Spleen (tissue), 11 donors: Measurements from ENCODE around the gene DNAJC7. TPM values are rescaled to one million over a fixed set of nuclear protein-coding genes. Genes with fewer than 3 reads are reported as not detected.
"Not testable (repeated sequence)": the region's sequence is repeated elsewhere in the genome, so short reads cannot be mapped to it uniquely, and the experiment has no call there.

Source experiments
- DNase-seq: peaks from one replicate; pipeline ENCODE4 v3.0.0-alpha.2; 2020
- H3K27ac ChIP-seq, 8 donors: fragments of 200-600 bp; sonication (generic) in 7 of 8; 1 replicate in 4 of 8; 2 replicates in 4 of 8; pipeline versions ENCODE4 v1.5.0 to v1.8.0; 2016 to 2021; ENCODE audit warnings: inconsistent platforms in 4 of 8, mild to moderate bottlenecking in 4 of 8, moderate library complexity in 1 of 8
- H3K27me3 ChIP-seq, 7 donors: fragments of 200-600 bp; sonication (generic) in 6 of 7; replicated peaks in 1 of 7; 1 replicate in 4 of 7; 2 replicates in 3 of 7; pipeline versions ENCODE4 v1.5.0 to v1.8.0; 2016 to 2021; ENCODE audit warnings: inconsistent platforms in 3 of 7, mild to moderate bottlenecking in 1 of 7
- H3K36me3 ChIP-seq, 6 donors: fragments of 200-600 bp; sonication (generic) in 5 of 6; 1 replicate in 4 of 6; 2 replicates in 2 of 6; pipeline versions ENCODE4 v1.5.0 to v1.8.0; 2016 to 2021; ENCODE audit warnings: inconsistent platforms in 2 of 6
- H3K4me1 ChIP-seq, 6 donors: fragments of 200-600 bp; sonication (generic) in 5 of 6; 1 replicate in 3 of 6; 2 replicates in 3 of 6; pipeline versions ENCODE4 v1.5.0 to v1.8.0; 2016 to 2021; ENCODE audit warnings: inconsistent platforms in 3 of 6
- H3K4me3 ChIP-seq, 8 donors: fragments of 200-600 bp; sonication (generic) in 7 of 8; 1 replicate in 4 of 8; 2 replicates in 4 of 8; pipeline versions ENCODE4 v1.5.0 to v1.8.0; 2016 to 2021; ENCODE audit warnings: inconsistent platforms in 4 of 8, mild to moderate bottlenecking in 4 of 8, moderate library complexity in 2 of 8
- H3K9me3 ChIP-seq, 8 donors: fragments of 200-600 bp; sonication (generic) in 7 of 8; 1 replicate in 4 of 8; 2 replicates in 4 of 8; pipeline versions ENCODE4 v1.5.0 to v1.8.0; 2016 to 2021; ENCODE audit warnings: inconsistent platforms in 4 of 8
- CTCF ChIP-seq, 11 experiments: fragments of 200-600 bp in 7 of 11; fragments of 450-650 bp in 4 of 11; sonication (generic) in 4 of 11; IDR thresholded peaks in 8 of 11; conservative IDR thresholded peaks in 3 of 11; 1 replicate in 7 of 11; 2 replicates in 4 of 11; pipeline versions ENCODE4 v1.4.0 to v1.8.0; 2016 to 2021; ENCODE audit warnings: antibody characterized with exemption in 11 of 11, inconsistent platforms in 4 of 11, mild to moderate bottlenecking in 1 of 11
- POLR2A ChIP-seq, 3 donors: fragments of 450-650 bp; IDR thresholded peaks; one replicate each; pipeline ENCODE4 v1.5.1; 2017; ENCODE audit warnings: antibody characterized with exemption in 3 of 3, mild to moderate bottlenecking in 1 of 3
- POLR2AphosphoS5 ChIP-seq, 3 donors: sonication (generic); formaldehyde crosslinking; IDR thresholded peaks; one replicate each; pipeline ENCODE4 v1.5.1; 2017; ENCODE audit warnings: antibody characterized with exemption in 3 of 3
- WGBS, 5 donors: extraction: QIAGEN DNeasy Blood & Tissue Kit in 3 of 5; methylation state at CpG; one replicate each; pipeline versions ENCODE4 v1.1.5 to v1.1.7; 2013 to 2018; 5-methylcytosine and 5-hydroxymethylcytosine counted together
- intact Hi-C: fragments of 100-400 bp; cut with DNase I; formaldehyde crosslinking; loops from one replicate; pipeline ENCODE4 v1.15.0; 2023; ENCODE audit warnings: low total_unique reads
- polyA plus RNA-seq, 3 donors: library from polyadenylated mRNA; stranded (reverse); fragments of 200-250 nt; gene quantifications; one replicate each; pipeline ENCODE4 v1.2.1, GENCODE V29; 2013
- total RNA-seq, 7 donors: library from RNA; depleted of rRNA in 3 of 7; stranded (reverse); fragments of >200 nt in 3 of 7; fragmentation: NEBNext Ultra II Directional in 4 of 7; extraction: Animal tissue kit (Norgen Biotek cat#: 25700) in 4 of 7; gene quantifications; one replicate each; pipeline versions ENCODE4 v1.1.0 to v1.2.1, GENCODE V29; 2016 to 2021
- donor health status: healthy with polysubstance abuse.
- donor health status: DM: no; HTN: no; CAD: no; lungs with moderate emphysema.
- donor health status: DM: no; HTN: no; CAD: no.
- donor health status: Bipolar disorder and iron deficiency.
- donor health status: healthy.
- donor health status: DM: no; HTN: no; CAD: no.
- donor health status: DM: yes; HTN: yes; CAD: no.

Gene DNAJC7
- total and polyA plus RNA-seq, 10 donors: 60.6 to 108 (median 79.2) TPM

GRCh38 chr17:42025191-42025579 is 7.9 kb upstream of the DNAJC7 start:
- WGBS, 5 donors: 63 to 79% (median 65%) methylated on average over 8 of the region's 8 CpGs

GRCh38 chr17:42023524-42024349 is 6.5 kb upstream of the DNAJC7 start:
- peak in 1 of 11 experiments; percentile 23 for TF ChIP-seq CTCF (IDR thresholded peaks at IDR 0.05 in 8 of 11, conservative IDR thresholded peaks at IDR 0.05 in 3 of 11)
- peak in 2 of 3 donors; percentile 12 to 27 for TF ChIP-seq POLR2AphosphoS5 (IDR thresholded peaks at IDR 0.05)
- no peak for TF ChIP-seq POLR2A (IDR thresholded peaks at IDR 0.05)
- H3K36me3 ChIP-seq: peaks cover 0 to 32% (median 27%) of the 10 kb centered on the region in 6 donors
- peak overlapping the region; percentile 28 to 85 (median 66) for H3K27ac ChIP-seq
- peaks cover 0 to 10% (median 0%) of the 10 kb centered on the region in 7 donors for H3K27me3 ChIP-seq
- 56 to 78% (median 68%) methylated on average over 14 to 15 of the region's 15 CpGs for WGBS, 5 donors
- no peak overlapping the region for H3K4me3 ChIP-seq
- intact Hi-C loops: loop anchor here (5.0 kb wide), 1 partner anchor 94 kb away; no protein-coding TSS in a partner anchor
- DNase-seq: peak; percentile 82
- H3K4me1 ChIP-seq: peaks cover 25 to 87% (median 51%) of the 10 kb centered on the region in 6 donors
- no peaks in the 10 kb centered on the region for H3K9me3 ChIP-seq

More at GRCh38 chr17:42025191-42025579, 7.9 kb upstream of the DNAJC7 start:
- Histone ChIP-seq H3K4me3 (no peak overlapping the region), H3K36me3 (peaks cover 0 to 32% (median 27%) of the 10 kb centered on the region in 6 donors), H3K4me1 (peaks cover 25 to 72% (median 44%) of the 10 kb centered on the region in 6 donors), H3K27ac (peak overlapping the region; percentile 28 to 85 (median 66)), H3K27me3 (peaks cover 0 to 10% (median 0%) of the 10 kb centered on the region in 7 donors), H3K9me3 (no peaks in the 10 kb centered on the region)
- intact Hi-C loops: no loop called here
- DNase-seq: peak; percentile 70
- TF ChIP-seq CTCF (IDR thresholded peaks at IDR 0.05 in 8 of 11, conservative IDR thresholded peaks at IDR 0.05 in 3 of 11) (peak in 1 of 11 experiments; percentile 6), POLR2A (IDR thresholded peaks at IDR 0.05) (no peak)

- H3K36me3 ChIP-seq: peaks cover 0 to 32% (median 27%) of the 10 kb centered on the region in 6 donors
- peak; percentile 45 for DNase-seq
- H3K27ac ChIP-seq: peak overlapping the region in 2 of 8 donors; percentile 92 to 95
Observed at GRCh38 chr17:42020845-42021244, 3.6 kb upstream of the DNAJC7 start.

GRCh38 chr17:42019509-42020404 is 2.5 kb upstream of the DNAJC7 start, which contains the start of gene NKIRAS2:
Gene NKIRAS2 (plus strand): TSS chr17:42020090. CDS start chr17:42021578, 1,488 bp downstream.
- Histone ChIP-seq H3K36me3 (peaks cover 0 to 39% (median 27%) of the 10 kb centered on the region in 6 donors), H3K4me1 (peaks cover 32 to 91% (median 72%) of the 10 kb centered on the region in 6 donors), H3K27me3 (no peaks in the 10 kb centered on the region), H3K4me3 (peak within 1 kb of the TSS; percentile 72 to 88 (median 79)), H3K9me3 (no peaks in the 10 kb centered on the region), H3K27ac (peak within 1 kb of the TSS; percentile 76 to 95 (median 87))
- TF ChIP-seq CTCF (IDR thresholded peaks at IDR 0.05 in 8 of 11, conservative IDR thresholded peaks at IDR 0.05 in 3 of 11) (peak; percentile 87 to 99 (median 97)), POLR2A (IDR thresholded peaks at IDR 0.05) (no peak), POLR2AphosphoS5 (IDR thresholded peaks at IDR 0.05) (peak; percentile 82 to 92 (median 86))
- WGBS, 5 donors: 7 to 12% (median 10%) methylated on average over 25 to 49 of the region's 49 CpGs
- DNase-seq: peak; percentile 100
- intact Hi-C loops: loop anchor here (5.0 to 10.0 kb wide), 2 partner anchors 55 to 98 kb away; partner anchors contain the start of gene CNP

More at GRCh38 chr17:42020845-42021244, 3.6 kb upstream of the DNAJC7 start:
- intact Hi-C loops: loop anchor here (5.0 kb wide), 1 partner anchor 96 kb away; no protein-coding TSS in a partner anchor
- not testable (repeated sequence) for H3K9me3 ChIP-seq, H3K27me3 ChIP-seq
- Histone ChIP-seq H3K4me1 (peaks cover 30 to 91% (median 69%) of the 10 kb centered on the region in 6 donors), H3K4me3 (peak overlapping the region; percentile 72 to 88 (median 79))
- 74 to 85% (median 78%) methylated on average over 8 of the region's 8 CpGs for WGBS, 5 donors
